Body of pancreas (tissue), 4 donors: ENCODE measurements around the gene EIF4EBP2. TPM values are rescaled to one million over a fixed set of nuclear protein-coding genes. Genes with fewer than 3 reads are reported as not detected.

Experiments
- ATAC-seq: fragments of 150-250 bp; one replicate; pipeline ENCODE4 v1.9.1; 2016
- DNase-seq, 4 donors: peaks; one replicate each; pipeline ENCODE4 v3.0.0-alpha.2; 2019
- H3K27ac ChIP-seq, 4 donors: fragments of 200-600 bp; sonication (generic); 1 replicate in 3 of 4; 2 replicates in 1 of 4; pipeline versions ENCODE4 v1.5.1 to v1.6.1; 2016 to 2019; ENCODE audit warnings: mild to moderate bottlenecking in 1 of 4, mixed read lengths in 1 of 4, moderate library complexity in 1 of 4
- H3K27me3 ChIP-seq, 2 donors: fragments of 200-600 bp; sonication (generic); one replicate each; pipeline ENCODE4 v1.6.0; 2016; ENCODE audit warnings: mild to moderate bottlenecking in 1 of 2
- H3K36me3 ChIP-seq, 2 donors: fragments of 200-600 bp; sonication (generic); replicated peaks in 1 of 2; 2 replicates each; pipeline ENCODE4 v1.5.1; 2016; ENCODE audit warnings: low read depth in 2 of 2; ENCODE audit not compliant: insufficient read depth in 1 of 2
- H3K4me1 ChIP-seq: fragments of 200-600 bp; sonication (generic); one replicate; pipeline ENCODE4 v1.6.0; 2016
- H3K4me3 ChIP-seq, 2 donors: fragments of 200-600 bp; sonication (generic); 1 replicate in 1 of 2; 2 replicates in 1 of 2; pipeline ENCODE4 v1.5.1; 2016 to 2019
- H3K9me3 ChIP-seq, 3 donors: fragments of 200-600 bp; sonication (generic); 1 replicate in 2 of 3; 2 replicates in 1 of 3; pipeline ENCODE4 v1.5.1; 2016
- POLR2A ChIP-seq, 3 donors: fragments of 450-650 bp; IDR thresholded peaks; one replicate each; pipeline ENCODE4 v1.6.1; 2016; ENCODE audit warnings: antibody characterized with exemption in 3 of 3, mild to moderate bottlenecking in 2 of 3
- WGBS, 2 donors: methylation state at CpG; one replicate each; pipeline ENCODE4 v1.1.5; 2017; 5-methylcytosine and 5-hydroxymethylcytosine counted together
- intact Hi-C: fragments of 100-400 bp; cut with DNase I; formaldehyde crosslinking; loops from one replicate; pipeline ENCODE4 v1.15.1; 2023
- total RNA-seq, 2 donors: library from RNA; depleted of rRNA; stranded (reverse); fragments of >200 nt; gene quantifications; one replicate each; pipeline ENCODE4 v1.1.0, GENCODE V29; 2016
- TF ChIP-seq, protein P1 (sequence below), 7 experiments: fragments of 450-650 bp in 4 of 7; fragments of 200-600 bp in 3 of 7; sonication (generic) in 3 of 7; IDR thresholded peaks; one replicate each; pipeline ENCODE4 v1.5.1; 2016 to 2019; ENCODE audit warnings: antibody characterized with exemption in 7 of 7

Gene EIF4EBP2
- total RNA-seq, 2 donors from 2014 or later: 44.9 to 47.1 TPM

DNA sequence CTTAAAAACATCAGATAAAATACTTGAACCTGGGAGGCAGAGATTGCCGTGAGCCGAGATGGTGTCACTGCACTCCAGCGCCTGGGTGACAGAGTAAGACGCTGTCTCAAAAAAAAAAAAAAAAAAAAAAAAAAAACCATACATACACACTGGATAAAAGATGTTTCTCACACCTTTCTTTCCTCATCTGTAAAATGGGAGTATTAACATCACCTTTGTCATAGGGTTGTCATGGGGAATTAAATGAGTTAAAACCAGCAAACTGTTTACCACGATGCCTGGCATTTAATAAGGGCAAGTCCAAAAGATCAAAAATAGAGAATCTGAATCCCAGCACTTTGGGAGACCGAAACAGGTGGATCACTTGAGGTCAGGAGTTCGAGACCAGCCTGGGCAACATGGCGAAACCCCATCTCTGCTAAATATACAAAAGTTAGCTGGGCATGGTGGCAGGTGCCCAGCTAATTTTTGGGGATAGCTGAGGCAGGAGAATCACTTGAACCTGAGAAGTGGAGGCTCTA is 34.4 kb upstream of the EIF4EBP2 start:
- Histone ChIP-seq H3K27me3 (no peaks in the 10 kb centered on the region), H3K9me3 (no peaks in the 10 kb centered on the region), H3K4me1 (peaks cover 3% of the 10 kb centered on the region), H3K4me3 (no peak overlapping the region), H3K27ac (no peak overlapping the region), H3K36me3 (no peaks in the 10 kb centered on the region)
- WGBS, 2 donors: 82 to 88% methylated on average over 8 of the region's 8 CpGs
- no peak for ATAC-seq
- TF ChIP-seq, protein P1, sequence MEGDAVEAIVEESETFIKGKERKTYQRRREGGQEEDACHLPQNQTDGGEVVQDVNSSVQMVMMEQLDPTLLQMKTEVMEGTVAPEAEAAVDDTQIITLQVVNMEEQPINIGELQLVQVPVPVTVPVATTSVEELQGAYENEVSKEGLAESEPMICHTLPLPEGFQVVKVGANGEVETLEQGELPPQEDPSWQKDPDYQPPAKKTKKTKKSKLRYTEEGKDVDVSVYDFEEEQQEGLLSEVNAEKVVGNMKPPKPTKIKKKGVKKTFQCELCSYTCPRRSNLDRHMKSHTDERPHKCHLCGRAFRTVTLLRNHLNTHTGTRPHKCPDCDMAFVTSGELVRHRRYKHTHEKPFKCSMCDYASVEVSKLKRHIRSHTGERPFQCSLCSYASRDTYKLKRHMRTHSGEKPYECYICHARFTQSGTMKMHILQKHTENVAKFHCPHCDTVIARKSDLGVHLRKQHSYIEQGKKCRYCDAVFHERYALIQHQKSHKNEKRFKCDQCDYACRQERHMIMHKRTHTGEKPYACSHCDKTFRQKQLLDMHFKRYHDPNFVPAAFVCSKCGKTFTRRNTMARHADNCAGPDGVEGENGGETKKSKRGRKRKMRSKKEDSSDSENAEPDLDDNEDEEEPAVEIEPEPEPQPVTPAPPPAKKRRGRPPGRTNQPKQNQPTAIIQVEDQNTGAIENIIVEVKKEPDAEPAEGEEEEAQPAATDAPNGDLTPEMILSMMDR (IDR thresholded peaks at IDR 0.05): no peak
- no peak for TF ChIP-seq POLR2A (IDR thresholded peaks at IDR 0.05)
- intact Hi-C loops: loop anchor here (5.0 kb wide), 1 partner anchor 147 kb away; no protein-coding TSS in a partner anchor
- no peak for DNase-seq

DNA sequence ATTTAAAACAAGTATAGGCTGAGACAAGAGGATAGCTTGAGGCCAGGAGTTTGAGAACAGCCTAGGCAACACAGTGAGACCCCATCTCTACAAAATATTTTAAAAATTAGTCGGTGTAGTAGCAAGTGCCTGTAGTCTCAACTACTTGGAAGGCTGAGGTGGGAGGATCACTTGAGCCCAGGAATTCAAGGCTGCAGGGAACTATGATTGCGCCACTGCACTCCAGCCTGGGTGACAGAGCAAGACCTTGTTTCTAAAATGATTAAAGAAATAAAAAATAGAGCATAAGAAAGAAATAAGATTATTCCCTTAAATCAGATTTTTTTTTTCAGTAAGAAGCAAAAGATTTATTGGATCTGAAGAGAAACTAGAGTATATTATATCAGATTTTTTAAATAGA is 33.2 kb upstream of the EIF4EBP2 start:
- no peak for ATAC-seq
- no peak for TF ChIP-seq POLR2A (IDR thresholded peaks at IDR 0.05)
- TF ChIP-seq, protein P1 (IDR thresholded peaks at IDR 0.05): no peak
- Histone ChIP-seq H3K9me3 (no peaks in the 10 kb centered on the region), H3K4me1 (no peaks in the 10 kb centered on the region), H3K27me3 (no peaks in the 10 kb centered on the region), H3K36me3 (no peaks in the 10 kb centered on the region), H3K4me3 (no peak overlapping the region), H3K27ac (no peak overlapping the region)
- DNase-seq: no peak
- intact Hi-C loops: no loop called here
- 91 to 98% methylated on average over 2 of the region's 2 CpGs for WGBS, 2 donors

DNA sequence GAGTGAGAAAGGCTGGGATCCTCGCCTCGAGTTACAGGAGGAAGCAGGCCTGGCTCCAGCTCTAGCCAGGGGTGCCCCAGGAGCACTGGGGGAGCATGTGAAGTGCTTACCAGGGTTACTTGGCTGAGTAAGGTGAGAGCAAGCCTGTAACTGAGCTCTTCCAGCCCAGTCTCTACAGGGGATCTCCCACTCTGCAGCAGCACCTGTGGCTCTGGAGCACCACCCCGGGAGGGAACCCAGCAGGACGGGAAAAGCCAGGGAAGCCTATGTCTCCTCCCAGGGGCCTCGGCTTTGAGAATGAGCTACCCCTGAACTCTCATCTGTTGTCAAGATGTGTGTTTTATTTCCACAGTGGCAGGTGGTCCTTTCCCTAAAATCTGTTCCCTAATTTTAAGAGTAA is 32.1 kb upstream of the EIF4EBP2 start:
- Histone ChIP-seq H3K27me3 (no peaks in the 10 kb centered on the region), H3K36me3 (no peaks in the 10 kb centered on the region), H3K9me3 (no peaks in the 10 kb centered on the region), H3K4me3 (no peak overlapping the region), H3K4me1 (no peaks in the 10 kb centered on the region), H3K27ac (no peak overlapping the region)
- 27 to 59% methylated on average over 5 of the region's 5 CpGs for WGBS, 2 donors
- intact Hi-C loops: no loop called here
- DNase-seq (no peak), ATAC-seq (no peak)
- TF ChIP-seq POLR2A (IDR thresholded peaks at IDR 0.05): no peak
- TF ChIP-seq, protein P1 (IDR thresholded peaks at IDR 0.05): no peak

GRCh38 chr10:70374775-70375614 is 28.9 kb upstream of the EIF4EBP2 start:
- 80 to 81% methylated on average over 9 of the region's 9 CpGs for WGBS, 2 donors
- ATAC-seq: no peak

More at GRCh38 chr10:70374775-70375614, 28.9 kb upstream of the EIF4EBP2 start:
- no peak for DNase-seq
- H3K27me3 ChIP-seq: no peaks in the 10 kb centered on the region
- H3K9me3 ChIP-seq: no peaks in the 10 kb centered on the region
- no peak overlapping the region for H3K27ac ChIP-seq
- H3K4me3 ChIP-seq: no peak overlapping the region
- TF ChIP-seq, protein P1 (IDR thresholded peaks at IDR 0.05): no peak
- no peak for TF ChIP-seq POLR2A (IDR thresholded peaks at IDR 0.05)
- H3K4me1 ChIP-seq: peaks cover 6% of the 10 kb centered on the region
- no peaks in the 10 kb centered on the region for H3K36me3 ChIP-seq
- intact Hi-C loops: no loop called here
